Keratinocyte (primary cell): Measurements from ENCODE around the gene PTPRR.

Experiments used
- CTCF ChIP-seq, 3 experiments: IDR thresholded peaks in 1 of 3; conservative IDR thresholded peaks in 1 of 3; optimal IDR thresholded peaks in 1 of 3; 2 replicates in 2 of 3; 3 replicates in 1 of 3; pipeline versions ENCODE3 to v1.5.1; 2011; ENCODE audit warnings: low read length in 3 of 3, mild to moderate bottlenecking in 3 of 3, moderate library complexity in 2 of 3, control low read depth in 1 of 3, inconsistent platforms in 1 of 3; ENCODE audit not compliant: insufficient read depth in 2 of 3; ENCODE audit errors: extremely low read depth in 1 of 3
- EZH2 ChIP-seq: IDR thresholded peaks from one replicate; pipeline ENCODE4 v1.6.1; 2012; ENCODE audit warnings: inconsistent platforms, mild to moderate bottlenecking, low read length, moderate library complexity

- TF ChIP-seq EZH2 (no peak), CTCF (optimal IDR thresholded peaks at IDR 0.05 in 1 of 3, IDR thresholded peaks at IDR 0.05 in 1 of 3, conservative IDR thresholded peaks at IDR 0.05 in 1 of 3; ENCODE audit: extremely low read depth in 1 of 3, insufficient read depth in 2 of 3, low read length in 3 of 3) (no peak)
Observed at GRCh38 chr12:70806827-70807226, 113.7 kb downstream of the PTPRR start.
